A673 (cell line): ENCODE results near the gene PBOV1. TPM values are rescaled to one million over a fixed set of nuclear protein-coding genes. Genes with fewer than 3 reads are reported as not detected.

Experiments
- BruUV-seq: library from RNA; stranded (reverse); fragments of 400-500 nt; replicated peaks from 2 replicates; lab custom pipeline; 2021; lab: Mats Ljungman, UMichigan
- CTCF ChIA-PET: fragments of 300-600 bp; sonication (Branson Sonifier 250); formaldehyde crosslinking; loops from one replicate; lab custom pipeline; 2022; ENCODE audit warnings: antibody characterized with exemption; lab: Charles Lee
- POLR2A ChIA-PET: fragments of 300-600 bp; sonication (Branson Sonifier 250); formaldehyde crosslinking; loops from one replicate; lab custom pipeline; 2022; ENCODE audit warnings: antibody characterized with exemption; ENCODE audit not compliant: low non-redundant PET; lab: Charles Lee
- DNase-seq: peaks from one replicate; pipeline ENCODE4 v3.0.0-alpha.2; 2015; ENCODE audit warnings: low spot score
- H3K27ac ChIP-seq: fragments of 200-600 bp; sonication (generic); 2 replicates; pipeline ENCODE4 v1.5.1; 2016; ENCODE audit warnings: mixed run types, low read depth, mild to moderate bottlenecking, mixed read lengths, antibody characterized with exemption, low read length; ENCODE audit not compliant: poor library complexity, severe bottlenecking
- H3K27me3 ChIP-seq: fragments of 200-600 bp; sonication (generic); replicated peaks from 2 replicates; pipeline ENCODE4 v1.6.1; 2017; ENCODE audit warnings: mixed run types, low read depth, mild to moderate bottlenecking, mixed read lengths, antibody characterized with exemption, low read length; ENCODE audit not compliant: insufficient read depth, poor library complexity
- H3K36me3 ChIP-seq: fragments of 200-600 bp; sonication (generic); 2 replicates; pipeline ENCODE4 v1.6.1; 2016; ENCODE audit warnings: mixed run types, mild to moderate bottlenecking, mixed read lengths, antibody characterized with exemption, low read length; ENCODE audit not compliant: insufficient read depth, poor library complexity, severe bottlenecking
- H3K4me1 ChIP-seq: fragments of 200-600 bp; sonication (generic); 2 replicates; pipeline ENCODE4 v1.6.1; 2017; ENCODE audit warnings: mixed run types, mild to moderate bottlenecking, mixed read lengths, antibody characterized with exemption, low read length; ENCODE audit not compliant: insufficient read depth, poor library complexity, severe bottlenecking
- H3K4me3 ChIP-seq: fragments of 200-600 bp; sonication (generic); 2 replicates; pipeline ENCODE4 v1.5.1; 2016; ENCODE audit warnings: low read depth, mixed run types, mild to moderate bottlenecking, mixed read lengths, low read length; ENCODE audit not compliant: poor library complexity, severe bottlenecking
- H3K9me3 ChIP-seq: fragments of 200-600 bp; sonication (generic); 2 replicates; pipeline ENCODE4 v1.6.1; 2016; ENCODE audit warnings: mixed run types, low read depth, mild to moderate bottlenecking, mixed read lengths, antibody characterized with exemption, low read length; ENCODE audit not compliant: poor library complexity, severe bottlenecking
- EZH2 ChIP-seq: fragments of 200-600 bp; sonication (generic); IDR thresholded peaks from 2 replicates; pipeline ENCODE4 v1.6.1; 2017; ENCODE audit warnings: borderline replicate concordance, low read depth, mild to moderate bottlenecking, mixed read lengths, antibody characterized with exemption, low read length; ENCODE audit not compliant: poor library complexity, severe bottlenecking
- intact Hi-C: fragments of 100-400 bp; cut with micrococcal nuclease; formaldehyde crosslinking; loops from one replicate; pipeline ENCODE4 v1.10.0; 2022; ENCODE audit not compliant: unreplicated experiment
- total RNA-seq: library from RNA; stranded (reverse); gene quantifications from 2 replicates; pipeline ENCODE4 v1.2.3, GENCODE V29; 2021
- TF ChIP-seq, protein P1 (sequence below): fragments of 300-800, 200-600 bp; sonication (generic); conservative IDR thresholded peaks from 2 replicates; pipeline ENCODE4 v1.5.1; 2017; ENCODE audit warnings: low read depth, mild to moderate bottlenecking, antibody characterized with exemption, low read length, moderate library complexity, mixed read lengths

PBOV1 gene
- total RNA-seq, 1 experiment from 2014 or later = not detected

- DNase-seq = no peak
- Histone ChIP-seq H3K4me3 (no peak overlapping the region), H3K4me1 (no peaks in the 10 kb centered on the region), H3K27me3 (peaks cover 9% of the 10 kb centered on the region), H3K9me3 (no peaks in the 10 kb centered on the region), H3K27ac (no peak overlapping the region), H3K36me3 (no peaks in the 10 kb centered on the region)
- ChIA-PET POLR2A (no interaction called here), CTCF (interaction anchor here (0.9 kb wide), 1 partner anchor 95 kb away, joined by 3 read pairs; no protein-coding TSS in a partner anchor)
- no TSS peak for BruUV-seq
- intact Hi-C loops = no loop called here
- TF ChIP-seq, protein P1, sequence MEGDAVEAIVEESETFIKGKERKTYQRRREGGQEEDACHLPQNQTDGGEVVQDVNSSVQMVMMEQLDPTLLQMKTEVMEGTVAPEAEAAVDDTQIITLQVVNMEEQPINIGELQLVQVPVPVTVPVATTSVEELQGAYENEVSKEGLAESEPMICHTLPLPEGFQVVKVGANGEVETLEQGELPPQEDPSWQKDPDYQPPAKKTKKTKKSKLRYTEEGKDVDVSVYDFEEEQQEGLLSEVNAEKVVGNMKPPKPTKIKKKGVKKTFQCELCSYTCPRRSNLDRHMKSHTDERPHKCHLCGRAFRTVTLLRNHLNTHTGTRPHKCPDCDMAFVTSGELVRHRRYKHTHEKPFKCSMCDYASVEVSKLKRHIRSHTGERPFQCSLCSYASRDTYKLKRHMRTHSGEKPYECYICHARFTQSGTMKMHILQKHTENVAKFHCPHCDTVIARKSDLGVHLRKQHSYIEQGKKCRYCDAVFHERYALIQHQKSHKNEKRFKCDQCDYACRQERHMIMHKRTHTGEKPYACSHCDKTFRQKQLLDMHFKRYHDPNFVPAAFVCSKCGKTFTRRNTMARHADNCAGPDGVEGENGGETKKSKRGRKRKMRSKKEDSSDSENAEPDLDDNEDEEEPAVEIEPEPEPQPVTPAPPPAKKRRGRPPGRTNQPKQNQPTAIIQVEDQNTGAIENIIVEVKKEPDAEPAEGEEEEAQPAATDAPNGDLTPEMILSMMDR = 0 out of 2 replicates have a peak, but pooled peaks have one; percentile 35
- no peak for TF ChIP-seq EZH2
Observed at GRCh38 chr6:138211048-138211581, 7.2 kb downstream of the PBOV1 start.

DNA sequence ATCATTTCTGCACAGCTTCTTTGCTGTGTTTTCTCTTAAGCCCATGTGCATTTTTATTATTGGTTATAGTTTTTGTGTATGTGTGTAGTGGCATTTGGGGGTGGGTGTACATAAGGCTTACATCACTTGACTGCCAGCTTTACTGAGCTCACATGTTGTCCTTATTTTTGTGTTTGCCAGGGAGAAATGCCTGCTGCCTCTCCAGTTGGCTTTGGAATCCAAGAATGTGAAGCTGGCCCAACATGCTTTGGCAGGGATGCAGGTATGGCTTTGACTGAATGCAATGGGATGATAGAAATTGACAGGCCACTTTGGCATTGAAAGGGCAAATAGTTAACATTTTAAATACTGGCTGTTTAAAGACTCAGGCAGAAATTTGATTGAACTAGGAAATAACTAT is 11.4 kb downstream of the PBOV1 start:
- TF ChIP-seq, protein P1 = no peak
- ChIA-PET CTCF (no interaction called here), POLR2A (no interaction called here)
- intact Hi-C loops = no loop called here
- Histone ChIP-seq H3K9me3 (no peaks in the 10 kb centered on the region), H3K4me1 (no peaks in the 10 kb centered on the region), H3K27me3 (peaks cover 9% of the 10 kb centered on the region), H3K4me3 (no peak overlapping the region), H3K27ac (no peak overlapping the region), H3K36me3 (no peaks in the 10 kb centered on the region)
- BruUV-seq = no TSS peak
- DNase-seq = no peak

- CTCF ChIA-PET = no interaction called here
- intact Hi-C loops = no loop called here
Observed at GRCh38 chr6:138205437-138206094, 12.7 kb downstream of the PBOV1 start.

More at GRCh38 chr6:138205437-138206094, 12.7 kb downstream of the PBOV1 start:
- H3K27ac ChIP-seq = no peak overlapping the region
- H3K4me1 ChIP-seq = no peaks in the 10 kb centered on the region
- no TSS peak for BruUV-seq
- no peaks in the 10 kb centered on the region for H3K9me3 ChIP-seq
- DNase-seq = no peak
- no peaks in the 10 kb centered on the region for H3K36me3 ChIP-seq
- no peak overlapping the region for H3K4me3 ChIP-seq
- TF ChIP-seq EZH2 = no peak
- TF ChIP-seq, protein P1 = no peak
- peaks cover 9% of the 10 kb centered on the region for H3K27me3 ChIP-seq
- POLR2A ChIA-PET = no interaction called here
